NK-92 treated with Interleukin-12 subunit alpha and Interleukin-12 subunit beta, amount 100 ng/mL, for 24 hours (cell line): ENCODE data around the gene PRICKLE2.

Experiments
- DNase-seq: peaks from one replicate; lab custom pipeline; 2025; lab: John Stamatoyannopoulos, UW

Gene PRICKLE2

DNA sequence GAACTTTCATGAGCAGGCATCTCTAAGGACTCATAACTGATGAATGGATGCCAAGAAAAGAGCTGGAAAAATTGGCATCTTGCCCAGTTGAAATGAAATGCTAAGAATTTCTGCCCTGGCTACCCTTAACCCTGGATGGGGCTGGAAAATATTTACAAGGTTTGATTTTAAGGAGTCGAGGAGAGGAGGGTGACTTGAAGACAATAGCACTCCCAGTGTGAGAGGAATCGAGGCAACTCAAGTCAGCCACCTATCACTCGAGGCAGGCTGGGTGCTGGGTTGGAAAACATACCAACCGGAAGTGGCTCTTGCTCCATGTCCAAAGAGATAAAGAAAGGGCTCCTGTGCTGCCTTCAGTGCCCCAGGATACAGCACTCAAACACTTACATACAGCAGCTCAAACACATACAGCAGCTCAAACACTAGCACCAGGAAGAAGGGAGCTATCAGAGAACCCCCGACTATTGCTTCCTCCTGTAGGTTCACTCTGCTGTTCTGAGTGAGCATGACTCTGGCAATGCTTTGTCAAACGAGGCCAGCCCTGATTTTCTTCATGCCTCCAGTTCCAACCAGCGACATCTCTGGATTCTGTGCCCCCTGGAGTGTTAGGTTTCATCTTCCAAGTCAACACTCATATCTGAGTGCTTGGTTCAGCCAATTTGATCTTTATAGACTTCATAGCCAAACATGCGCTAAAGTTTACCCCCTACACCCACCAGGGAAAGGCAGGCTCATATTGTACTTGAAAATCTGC lies 4.9 kb downstream of the PRICKLE2 start:
- DNase-seq = no peak

GRCh38 chr3:64218746-64219145 lies 6.5 kb downstream of the PRICKLE2 start:
- DNase-seq = no peak

GRCh38 chr3:64218329-64218728 lies 6.9 kb downstream of the PRICKLE2 start:
- DNase-seq = no peak

DNA sequence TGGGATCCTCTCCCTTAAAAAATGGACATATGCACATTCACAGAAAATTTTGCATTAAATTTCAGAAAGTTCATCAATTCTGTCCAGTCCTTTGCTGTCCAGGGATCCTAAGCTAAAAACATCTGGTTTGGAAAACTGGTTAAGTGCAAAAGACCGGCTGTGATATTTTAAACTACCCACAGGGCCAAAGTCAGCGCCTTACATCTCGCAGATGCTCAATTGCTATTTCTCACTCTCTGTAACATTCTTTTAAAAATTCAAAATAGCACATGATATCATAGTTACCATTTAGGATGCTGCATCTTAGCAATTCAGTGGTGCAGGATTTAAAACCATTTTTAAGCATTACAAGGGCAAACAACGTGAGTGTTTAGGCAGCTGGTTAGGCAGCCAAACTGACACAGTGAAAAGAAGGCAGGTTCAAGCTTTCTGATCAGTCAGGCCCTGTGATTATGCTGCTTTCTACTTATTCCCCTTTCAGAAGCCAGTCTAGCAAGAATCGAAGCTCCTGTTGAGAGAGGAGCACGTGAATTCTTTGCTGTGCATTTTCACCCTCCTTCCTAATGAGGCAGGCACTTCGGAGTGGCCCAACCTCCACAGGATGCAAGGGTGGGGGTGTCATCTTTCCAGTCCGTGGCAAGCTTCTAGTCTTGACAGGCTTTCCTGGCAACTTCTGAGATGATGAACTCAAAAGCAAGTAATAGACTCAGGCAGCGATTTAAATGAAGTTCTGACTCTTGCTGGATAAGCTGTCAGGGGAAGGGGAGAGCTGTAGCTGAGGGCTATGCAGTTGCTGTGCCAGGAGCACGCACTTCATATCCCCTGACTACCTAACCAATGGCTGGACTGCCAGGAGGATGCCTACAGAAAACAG lies 8.8 kb downstream of the PRICKLE2 start:
- DNase-seq = no peak

GRCh38 chr3:64215559-64215958 lies 9.7 kb downstream of the PRICKLE2 start:
- DNase-seq = no peak

DNA sequence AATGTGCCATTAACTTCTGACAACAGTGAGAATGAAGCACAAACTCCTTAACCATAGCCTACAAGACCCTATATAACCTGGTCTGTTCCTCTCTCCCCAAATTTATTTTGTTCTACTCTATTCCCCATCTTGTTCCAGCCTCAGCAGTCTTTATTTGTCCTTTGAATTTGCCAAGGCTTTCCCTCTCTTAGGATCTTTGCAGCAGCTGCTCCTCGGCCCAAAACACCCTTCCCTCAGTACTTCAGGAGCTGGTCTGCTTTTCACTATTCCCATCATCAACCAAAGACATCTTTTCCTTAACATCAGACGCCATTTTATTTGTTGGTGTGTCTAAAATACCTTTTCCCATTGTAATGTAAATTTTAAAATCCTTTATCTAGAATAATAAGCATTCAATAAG lies 10.2 kb downstream of the PRICKLE2 start:
- DNase-seq = no peak

DNA sequence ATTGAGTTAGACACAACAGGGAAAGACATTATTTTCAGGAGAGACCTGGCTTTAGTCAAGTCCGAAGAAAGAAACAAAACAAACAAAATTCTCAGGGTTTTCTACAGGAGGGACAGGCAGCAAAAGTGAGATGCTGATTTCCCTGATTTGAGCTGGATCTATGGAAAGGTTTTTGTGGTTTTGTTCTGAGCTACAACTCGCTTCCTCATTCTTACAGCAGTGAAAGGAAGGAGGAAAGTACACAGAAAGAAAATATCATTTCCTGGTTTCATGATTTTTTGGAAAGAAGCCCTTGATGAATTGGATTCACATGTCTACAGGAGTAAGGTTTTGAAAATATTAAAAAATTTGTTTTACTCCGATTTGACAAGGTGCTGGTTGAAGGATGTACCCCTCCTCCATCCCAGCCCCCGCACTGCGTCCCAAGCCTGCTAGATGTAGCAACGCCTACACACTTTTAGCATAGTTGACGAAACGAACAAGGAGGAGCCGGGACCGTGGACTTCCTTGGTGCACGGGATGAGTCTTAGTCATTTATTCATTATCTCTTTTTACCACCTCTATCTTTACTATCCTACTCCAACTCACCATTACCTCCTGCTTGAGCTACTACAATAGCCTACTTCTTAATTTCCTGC lies 10.8 kb downstream of the PRICKLE2 start:
- DNase-seq = no peak

- no peak for DNase-seq
Measured at GRCh38 chr3:64213962-64214379, 11.3 kb downstream of the PRICKLE2 start.

GRCh38 chr3:64213224-64213878 lies 11.9 kb downstream of the PRICKLE2 start:
- no peak for DNase-seq

- DNase-seq = no peak
Measured at GRCh38 chr3:64209866-64210621, 15.2 kb downstream of the PRICKLE2 start.

- no peak for DNase-seq
Measured at GRCh38 chr3:64207289-64208080, 17.8 kb downstream of the PRICKLE2 start.

DNA sequence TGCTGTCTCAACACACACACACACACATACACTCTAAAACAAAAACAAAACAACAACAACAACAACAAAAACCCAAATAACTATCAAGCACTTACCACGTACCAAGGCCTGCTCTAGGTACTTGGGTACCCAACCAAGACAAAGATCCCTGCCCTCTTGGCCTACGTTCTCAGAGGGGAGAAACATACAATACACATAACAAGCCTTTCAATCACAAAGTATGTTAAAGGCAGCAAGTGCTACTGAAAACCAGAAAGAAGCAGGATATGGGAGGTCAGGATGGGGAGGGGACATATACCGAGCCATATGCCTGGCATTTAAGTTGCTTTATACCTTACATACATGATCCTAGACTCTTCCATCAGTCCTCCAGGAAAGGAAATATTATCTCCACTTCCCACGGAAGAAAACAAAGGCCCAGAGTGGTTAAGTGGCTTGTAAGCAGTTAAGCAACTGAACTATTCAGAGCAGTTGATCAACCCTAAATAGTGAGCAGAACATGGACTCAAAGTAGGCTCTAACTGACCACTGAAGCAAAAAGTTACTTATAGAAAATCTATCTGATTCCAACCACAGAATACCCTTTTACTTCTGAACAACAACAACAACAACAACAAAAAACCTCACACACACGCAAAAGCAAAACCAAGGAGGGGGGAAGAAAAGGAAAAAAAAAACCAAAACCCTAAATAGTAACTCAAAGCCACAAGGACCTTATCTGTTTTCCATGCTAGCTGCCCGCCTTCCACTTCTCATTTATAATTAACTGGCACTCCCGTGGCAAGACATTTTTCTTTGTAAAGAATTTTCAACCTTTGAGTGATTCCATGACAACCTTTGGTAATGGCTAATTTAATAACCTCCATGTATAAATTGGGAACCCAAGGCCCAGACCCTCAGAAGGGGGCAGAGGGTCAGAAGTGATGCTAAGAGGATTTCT lies 21.0 kb downstream of the PRICKLE2 start:
- no peak for DNase-seq

DNA sequence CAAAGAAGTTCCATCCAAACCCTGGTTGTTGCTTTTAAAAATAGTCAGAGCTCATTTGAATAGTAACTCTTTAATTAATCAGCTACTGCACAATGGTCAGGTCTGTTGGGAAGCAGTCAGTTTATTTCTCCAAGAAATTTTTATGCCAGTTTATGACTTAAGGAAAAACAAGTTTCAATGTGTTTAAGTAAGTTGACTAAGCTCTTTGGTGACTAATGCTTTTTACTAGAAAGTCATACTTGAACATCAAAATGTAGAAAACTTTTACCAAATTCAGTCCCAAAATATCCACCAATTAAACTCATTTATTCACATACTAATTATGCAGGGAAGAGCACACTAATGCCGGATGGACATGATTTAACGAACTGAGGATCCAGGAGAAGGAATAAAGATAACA lies 22.1 kb downstream of the PRICKLE2 start:
- no peak for DNase-seq

DNA sequence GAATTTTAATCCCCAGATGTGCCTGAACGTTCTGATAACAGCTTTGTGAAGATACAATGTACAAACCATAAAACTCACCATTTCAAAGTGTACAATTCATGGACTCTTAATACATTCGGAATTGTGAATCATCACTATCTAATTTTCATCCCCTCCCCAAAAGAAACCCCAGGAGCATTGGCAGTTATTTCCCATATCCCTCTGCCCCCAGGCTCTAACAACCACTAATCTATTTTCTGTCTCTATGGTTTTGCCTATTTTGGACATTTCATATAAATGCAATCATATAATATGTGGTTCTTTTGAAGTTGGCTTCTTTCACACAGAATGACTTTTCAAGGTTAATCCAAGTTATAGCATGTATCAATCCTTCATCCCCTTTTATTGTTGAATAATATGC lies 25.3 kb downstream of the PRICKLE2 start:
- no peak for DNase-seq

DNA sequence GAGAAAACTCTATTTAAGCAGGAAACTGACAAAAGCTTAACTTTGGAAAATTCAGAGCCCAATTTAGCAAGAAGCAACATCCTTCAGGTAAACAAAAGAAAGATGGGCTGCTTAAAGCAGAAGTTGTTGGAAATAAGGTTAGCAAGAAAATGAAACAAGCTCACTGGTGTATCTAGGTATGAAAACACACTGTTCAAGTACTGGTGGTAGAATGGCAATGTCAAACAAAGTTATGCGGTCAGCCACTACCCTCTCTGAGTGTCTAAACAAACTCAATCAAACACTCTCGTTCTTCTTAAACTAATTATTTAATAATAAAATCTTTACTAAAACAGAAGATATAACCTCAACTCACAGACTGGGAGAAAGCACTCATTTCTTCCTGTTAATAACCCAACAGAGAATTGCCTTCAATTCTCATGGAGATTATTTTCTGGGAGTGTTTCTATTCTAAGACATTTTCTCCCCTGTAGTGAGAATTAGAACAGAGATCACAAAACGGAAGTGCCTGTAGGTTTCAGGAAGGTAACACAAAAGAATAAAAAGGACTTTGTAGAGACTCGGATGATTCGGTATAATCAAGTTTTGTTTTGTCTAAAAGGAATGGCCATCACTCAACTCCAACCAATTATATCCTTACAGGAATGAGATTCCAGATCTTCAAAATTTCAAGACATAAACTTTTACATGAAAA lies 28.9 kb downstream of the PRICKLE2 start:
- DNase-seq = no peak

GRCh38 chr3:64195789-64196188 lies 29.5 kb downstream of the PRICKLE2 start:
- no peak for DNase-seq

GRCh38 chr3:64191822-64192221 lies 33.4 kb downstream of the PRICKLE2 start:
- no peak for DNase-seq

- DNase-seq = no peak
Measured at GRCh38 chr3:64190517-64191515, 34.5 kb downstream of the PRICKLE2 start.
